Activated CD8-positive, alpha-beta memory T cell treated with anti-CD3 and anti-CD28 coated beads, Interleukin-2, amount 50 U/mL, for 4 hours (primary cell): ENCODE results near the gene TNF.

ENCODE experiments used
- DNase-seq: peaks from one replicate; pipeline ENCODE4 v3.0.0-alpha.2; 2020

The TNF gene

GRCh38 chr6:31573239-31574105 is 1.9 kb upstream of the TNF start:
- no peak for DNase-seq

DNA sequence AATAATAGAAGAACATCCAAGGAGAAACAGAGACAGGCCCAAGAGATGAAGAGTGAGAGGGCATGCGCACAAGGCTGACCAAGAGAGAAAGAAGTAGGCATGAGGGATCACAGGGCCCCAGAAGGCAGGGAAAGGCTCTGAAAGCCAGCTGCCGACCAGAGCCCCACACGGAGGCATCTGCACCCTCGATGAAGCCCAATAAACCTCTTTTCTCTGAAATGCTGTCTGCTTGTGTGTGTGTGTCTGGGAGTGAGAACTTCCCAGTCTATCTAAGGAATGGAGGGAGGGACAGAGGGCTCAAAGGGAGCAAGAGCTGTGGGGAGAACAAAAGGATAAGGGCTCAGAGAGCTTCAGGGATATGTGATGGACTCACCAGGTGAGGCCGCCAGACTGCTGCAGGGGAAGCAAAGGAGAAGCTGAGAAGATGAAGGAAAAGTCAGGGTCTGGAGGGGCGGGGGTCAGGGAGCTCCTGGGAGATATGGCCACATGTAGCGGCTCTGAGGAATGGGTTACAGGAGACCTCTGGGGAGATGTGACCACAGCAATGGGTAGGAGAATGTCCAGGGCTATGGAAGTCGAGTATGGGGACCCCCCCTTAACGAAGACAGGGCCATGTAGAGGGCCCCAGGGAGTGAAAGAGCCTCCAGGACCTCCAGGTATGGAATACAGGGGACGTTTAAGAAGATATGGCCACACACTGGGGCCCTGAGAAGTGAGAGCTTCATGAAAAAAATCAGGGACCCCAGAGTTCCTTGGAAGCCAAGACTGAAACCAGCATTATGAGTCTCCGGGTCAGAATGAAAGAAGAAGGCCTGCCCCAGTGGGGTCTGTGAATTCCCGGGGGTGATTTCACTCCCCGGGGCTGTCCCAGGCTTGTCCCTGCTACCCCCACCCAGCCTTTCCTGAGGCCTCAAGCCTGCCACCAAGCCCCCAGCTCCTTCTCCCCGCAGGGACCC is 981 bp upstream of the TNF start:
- DNase-seq = no peak

DNA sequence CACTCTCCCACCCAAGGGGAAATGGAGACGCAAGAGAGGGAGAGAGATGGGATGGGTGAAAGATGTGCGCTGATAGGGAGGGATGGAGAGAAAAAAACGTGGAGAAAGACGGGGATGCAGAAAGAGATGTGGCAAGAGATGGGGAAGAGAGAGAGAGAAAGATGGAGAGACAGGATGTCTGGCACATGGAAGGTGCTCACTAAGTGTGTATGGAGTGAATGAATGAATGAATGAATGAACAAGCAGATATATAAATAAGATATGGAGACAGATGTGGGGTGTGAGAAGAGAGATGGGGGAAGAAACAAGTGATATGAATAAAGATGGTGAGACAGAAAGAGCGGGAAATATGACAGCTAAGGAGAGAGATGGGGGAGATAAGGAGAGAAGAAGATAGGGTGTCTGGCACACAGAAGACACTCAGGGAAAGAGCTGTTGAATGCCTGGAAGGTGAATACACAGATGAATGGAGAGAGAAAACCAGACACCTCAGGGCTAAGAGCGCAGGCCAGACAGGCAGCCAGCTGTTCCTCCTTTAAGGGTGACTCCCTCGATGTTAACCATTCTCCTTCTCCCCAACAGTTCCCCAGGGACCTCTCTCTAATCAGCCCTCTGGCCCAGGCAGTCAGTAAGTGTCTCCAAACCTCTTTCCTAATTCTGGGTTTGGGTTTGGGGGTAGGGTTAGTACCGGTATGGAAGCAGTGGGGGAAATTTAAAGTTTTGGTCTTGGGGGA is 754 bp downstream of the TNF start:
- no peak for DNase-seq

GRCh38 chr6:31576897-31577578 is 1.7 kb downstream of the TNF start:
- no peak for DNase-seq

DNA sequence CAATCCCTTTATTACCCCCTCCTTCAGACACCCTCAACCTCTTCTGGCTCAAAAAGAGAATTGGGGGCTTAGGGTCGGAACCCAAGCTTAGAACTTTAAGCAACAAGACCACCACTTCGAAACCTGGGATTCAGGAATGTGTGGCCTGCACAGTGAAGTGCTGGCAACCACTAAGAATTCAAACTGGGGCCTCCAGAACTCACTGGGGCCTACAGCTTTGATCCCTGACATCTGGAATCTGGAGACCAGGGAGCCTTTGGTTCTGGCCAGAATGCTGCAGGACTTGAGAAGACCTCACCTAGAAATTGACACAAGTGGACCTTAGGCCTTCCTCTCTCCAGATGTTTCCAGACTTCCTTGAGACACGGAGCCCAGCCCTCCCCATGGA is 2.2 kb downstream of the TNF start:
- no peak for DNase-seq

- DNase-seq = no peak
Measured at GRCh38 chr6:31578184-31579118, 3.1 kb downstream of the TNF start.

- no peak for DNase-seq
Measured at GRCh38 chr6:31579119-31579505, 3.7 kb downstream of the TNF start.

GRCh38 chr6:31579546-31580437 is 4.4 kb downstream of the TNF start:
- no peak for DNase-seq

- DNase-seq = no peak
Measured at GRCh38 chr6:31580438-31580740, 5.0 kb downstream of the TNF start.

DNA sequence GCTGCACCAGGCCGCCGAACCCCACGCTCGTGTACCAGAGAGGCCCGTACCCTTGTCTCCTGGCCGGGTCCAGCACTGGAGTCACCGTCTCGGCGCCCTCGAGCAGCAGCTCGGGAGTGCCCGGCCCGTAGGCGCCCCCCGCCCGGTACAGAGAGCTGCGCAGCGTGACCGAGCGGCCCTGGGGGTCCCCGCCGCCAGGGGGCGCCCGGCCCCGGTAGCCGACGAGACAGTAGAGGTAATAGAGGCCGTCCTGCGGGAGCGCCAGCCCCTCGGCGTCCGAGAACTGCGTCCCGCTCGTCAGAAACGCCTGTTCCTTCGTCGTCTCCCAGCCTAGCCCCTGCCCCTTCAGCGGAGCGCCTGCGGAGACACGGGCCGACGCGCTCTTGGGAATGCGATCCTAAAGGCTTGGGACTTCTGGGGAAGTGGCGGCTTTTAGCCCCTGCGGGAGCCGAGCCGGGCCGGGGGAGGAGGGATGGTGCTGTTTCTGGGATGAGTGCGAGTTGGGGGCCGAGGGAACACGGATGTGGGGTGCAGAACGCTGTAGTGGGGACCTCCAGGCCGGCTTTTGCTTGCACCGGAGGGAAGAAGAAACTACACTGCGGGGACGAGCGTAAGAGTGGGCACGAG is 5.6 kb downstream of the TNF start:
- peak; percentile 92 for DNase-seq

DNA sequence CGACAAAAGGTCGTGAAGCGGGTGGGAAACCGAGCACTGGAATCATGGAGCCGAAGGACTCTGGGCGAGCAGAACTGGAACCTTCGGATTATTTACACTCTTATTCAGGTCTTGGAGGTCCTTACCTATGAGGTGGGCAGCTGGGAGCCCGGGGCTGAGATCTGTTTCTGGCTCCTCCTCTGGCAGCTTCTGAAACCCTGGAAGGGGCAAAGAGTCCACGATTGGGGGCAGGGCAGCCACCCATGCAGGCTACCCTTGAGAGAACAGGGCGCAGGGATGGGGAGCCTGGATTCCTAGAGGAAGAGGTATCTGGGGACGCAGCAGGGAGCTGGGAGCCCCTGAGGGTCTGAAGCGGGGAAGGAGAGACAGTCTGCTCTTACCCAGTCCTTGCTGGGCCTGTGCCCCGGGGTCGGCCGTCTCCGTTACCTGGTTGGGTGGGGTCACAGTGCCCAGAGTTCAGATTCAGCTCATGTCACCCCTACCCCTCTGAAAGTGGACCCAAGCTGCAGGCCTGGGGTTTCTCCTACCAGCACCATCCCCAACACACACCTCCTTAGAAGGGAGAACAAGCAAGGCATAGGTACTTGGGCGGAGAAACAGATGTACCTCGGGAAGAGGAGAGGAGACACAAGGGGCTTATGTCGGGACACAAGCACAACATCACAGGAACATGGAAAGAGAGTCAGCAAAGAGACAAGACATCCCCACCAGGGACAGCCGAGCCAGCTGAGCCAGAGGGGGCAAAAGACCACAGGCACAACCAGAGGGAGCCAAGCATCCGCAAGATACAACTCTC is 6.3 kb downstream of the TNF start:
- no peak for DNase-seq

DNA sequence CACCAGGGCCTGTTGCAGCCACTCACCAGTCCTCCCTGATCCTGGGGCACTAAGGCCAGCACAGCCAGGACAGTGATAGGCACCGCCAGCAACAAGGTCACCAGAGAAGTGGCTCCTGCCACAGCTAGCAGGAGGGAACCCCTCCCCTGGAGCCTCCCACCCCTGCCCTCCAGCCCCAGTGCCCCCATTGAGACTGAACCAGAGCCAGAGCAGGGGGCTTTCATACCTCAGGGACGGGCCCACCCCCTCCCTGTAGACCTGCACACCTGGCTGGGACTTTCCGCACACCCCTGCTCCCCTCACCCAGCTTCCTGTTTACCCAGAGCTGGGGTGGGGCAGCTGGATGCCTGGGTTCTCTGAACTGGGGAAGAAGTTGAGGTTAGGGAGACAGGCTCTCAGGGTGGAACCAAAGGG is 6.9 kb downstream of the TNF start, which contains the start of gene LTB:
TSS of gene LTB (minus strand) at position 195 of the 414 bp plus-strand sequence. CDS start at position 188, 7 bp downstream.
- peak; percentile 55 for DNase-seq

- DNase-seq = no peak
Measured at GRCh38 chr6:31585491-31585890, 10.1 kb downstream of the TNF start.

DNA sequence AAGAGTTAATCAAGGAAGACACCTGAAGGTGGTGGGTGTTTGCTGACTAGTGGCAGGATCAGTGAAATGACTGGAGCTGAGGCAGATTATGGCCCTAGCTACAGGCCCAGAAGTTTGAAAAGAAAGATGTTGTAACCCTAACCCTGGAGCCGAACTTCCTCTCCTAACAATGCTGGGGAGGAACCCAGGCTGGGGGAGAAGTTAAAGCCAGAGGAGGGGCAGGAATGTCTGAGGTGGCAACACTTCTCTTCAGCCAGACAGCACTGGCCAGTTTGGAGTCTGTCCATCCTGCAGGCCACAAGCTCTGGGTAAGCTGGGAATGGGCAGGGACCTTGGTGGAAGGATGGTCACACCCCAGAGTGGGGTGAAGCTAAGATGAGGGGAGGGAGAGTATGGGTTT is 10.6 kb downstream of the TNF start, which contains the start of gene LST1:
TSS of gene LST1 (plus strand) at position 270 of the 400 bp plus-strand sequence. CDS start 1,023 bp downstream, outside the sequence.
- no peak for DNase-seq

DNA sequence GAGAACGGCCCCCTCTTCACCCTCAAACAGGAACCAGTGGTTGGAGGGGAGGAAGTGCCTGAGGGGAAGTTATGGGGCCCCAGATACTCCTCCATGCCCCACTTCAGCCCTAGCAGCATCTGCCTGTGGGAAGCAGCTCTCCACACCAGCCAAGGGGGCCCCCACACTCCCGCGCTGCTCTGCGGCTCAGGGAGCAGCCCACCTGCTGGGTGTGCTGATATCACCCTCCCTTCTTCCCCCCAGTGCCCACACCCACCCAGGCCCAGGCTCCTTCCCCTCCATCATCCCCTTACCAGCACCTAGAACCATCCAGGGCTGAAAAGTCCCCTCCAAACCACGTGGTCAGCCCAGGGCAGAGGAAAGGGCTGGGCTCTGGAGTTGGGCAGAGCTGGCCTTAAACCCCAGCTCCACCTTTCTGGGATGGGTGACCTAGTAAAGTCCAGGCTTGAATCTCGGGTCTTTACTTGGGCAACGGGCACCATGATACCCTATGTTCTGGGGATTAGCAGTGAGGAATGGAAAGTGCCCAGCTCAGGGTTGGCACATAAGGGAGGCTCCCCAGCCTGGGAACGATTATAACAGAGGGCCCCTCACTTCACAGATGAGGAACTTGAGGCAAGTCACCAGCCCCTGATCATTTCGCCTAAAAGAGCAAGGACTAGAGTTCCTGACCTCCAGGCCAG is 11.4 kb downstream of the TNF start:
- DNase-seq = no peak

DNA sequence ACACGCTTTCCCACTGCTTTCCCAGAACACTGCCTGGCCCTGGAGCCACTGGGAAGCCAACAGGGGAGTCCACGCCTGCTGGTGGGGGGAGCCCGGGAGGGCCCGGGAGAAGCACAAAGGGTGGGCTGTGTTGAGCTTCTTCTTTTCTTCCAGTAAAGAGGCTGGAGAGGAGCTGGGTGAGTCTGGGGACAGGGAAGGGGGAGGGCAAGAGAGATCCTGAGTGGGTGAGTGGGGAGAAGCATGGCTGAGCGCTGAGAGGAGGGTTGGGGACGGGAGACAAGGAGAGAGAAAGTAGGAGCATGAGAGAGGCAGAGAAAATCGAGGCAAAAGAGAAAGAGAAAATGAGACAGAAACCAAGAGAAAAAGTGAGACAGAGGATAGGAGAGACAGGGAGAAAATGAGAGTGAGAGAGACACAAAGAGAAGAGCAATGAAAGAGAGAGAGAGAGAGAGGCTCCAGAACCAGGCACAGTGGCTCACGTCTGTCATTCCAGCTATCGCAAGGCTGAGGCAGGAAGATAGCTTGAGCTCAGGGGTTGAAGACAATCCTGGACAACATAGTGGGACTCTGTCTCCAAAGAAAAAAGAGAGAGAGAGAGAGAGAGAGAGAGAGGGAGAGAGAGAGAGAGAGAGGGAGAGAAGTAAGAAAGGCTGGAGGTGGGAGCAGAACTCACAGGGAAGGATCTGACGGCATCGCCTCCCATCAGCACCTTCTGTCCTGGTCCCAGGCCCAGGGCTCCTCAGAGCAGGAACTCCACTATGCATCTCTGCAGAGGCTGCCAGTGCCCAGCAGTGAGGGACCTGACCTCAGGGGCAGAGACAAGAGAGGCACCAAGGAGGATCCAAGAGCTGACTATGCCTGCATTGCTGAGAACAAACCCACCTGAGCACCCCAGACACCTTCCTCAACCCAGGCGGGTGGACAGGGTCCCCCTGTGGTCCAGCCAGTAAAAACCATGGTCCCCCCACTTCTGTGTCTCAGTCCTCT is 12.7 kb downstream of the TNF start:
- no peak for DNase-seq
